SJCRH30 (cell line): Measurements from ENCODE around the gene IGFBP7. TPM values are rescaled to one million over a fixed set of nuclear protein-coding genes. Genes with fewer than 3 reads are reported as not detected.
"Not testable (repeated sequence)": the region's sequence is repeated elsewhere in the genome, so short reads cannot be mapped to it uniquely, and the experiment has no call there.

ENCODE experiments used
- DNase-seq, 2 experiments: peaks; one replicate each; pipeline ENCODE4 v3.0.0-alpha.2; 2015 to 2020
- H3K27ac ChIP-seq: fragments of 250-450 bp; sonication (Bioruptor Pico); 2 replicates; pipeline ENCODE4 v1.5.1; 2020; ENCODE audit warnings: mild to moderate bottlenecking, moderate library complexity
- H3K27me3 ChIP-seq: fragments of 250-450 bp; sonication (Bioruptor Pico); 2 replicates; pipeline ENCODE4 v1.5.1; 2020; ENCODE audit warnings: mild to moderate bottlenecking, moderate library complexity
- H3K36me3 ChIP-seq: fragments of 250-450 bp; sonication (Bioruptor Pico); 2 replicates; pipeline ENCODE4 v1.5.1; 2020; ENCODE audit warnings: mild to moderate bottlenecking, moderate library complexity
- H3K4me1 ChIP-seq: fragments of 250-450 bp; sonication (Bioruptor Pico); 2 replicates; pipeline ENCODE4 v1.5.1; 2020; ENCODE audit warnings: mild to moderate bottlenecking, moderate library complexity
- H3K4me3 ChIP-seq: fragments of 250-450 bp; sonication (Bioruptor Pico); 2 replicates; pipeline ENCODE4 v1.5.1; 2020; ENCODE audit warnings: mild to moderate bottlenecking, moderate library complexity
- H3K9me3 ChIP-seq: fragments of 250-450 bp; sonication (Bioruptor Pico); replicated peaks from 2 replicates; pipeline ENCODE4 v1.5.1; 2020; ENCODE audit warnings: mild to moderate bottlenecking, moderate library complexity
- total RNA-seq: library from RNA; depleted of rRNA; stranded (reverse); fragments of >200 nt; shearing (Covaris generic); gene quantifications from 2 replicates; pipeline ENCODE4 v1.2.3, GENCODE V29; 2014

Gene IGFBP7
- total RNA-seq, 1 experiment from 2014 or later: 1.8 TPM

GRCh38 chr4:57061395-57061794 is 48.8 kb downstream of the IGFBP7 start:
- Histone ChIP-seq H3K4me3 (no peak overlapping the region), H3K27ac (no peak overlapping the region), H3K36me3 (no peaks in the 10 kb centered on the region), H3K27me3 (no peaks in the 10 kb centered on the region; the same call in 1 of the 2 replicates), H3K9me3 (no peaks in the 10 kb centered on the region; the same call in none of the 2 replicates), H3K4me1 (no peaks in the 10 kb centered on the region)
- no peak for DNase-seq

GRCh38 chr4:57060717-57061067 is 49.5 kb downstream of the IGFBP7 start:
- not testable (repeated sequence) for DNase-seq, H3K27me3 ChIP-seq, H3K36me3 ChIP-seq, H3K4me1 ChIP-seq, H3K9me3 ChIP-seq, H3K4me3 ChIP-seq, H3K27ac ChIP-seq

- Histone ChIP-seq H3K36me3 (no peaks in the 10 kb centered on the region), H3K4me1 (no peaks in the 10 kb centered on the region), H3K4me3 (no peak overlapping the region), H3K27me3 (no peaks in the 10 kb centered on the region; the same call in 1 of the 2 replicates), H3K27ac (no peak overlapping the region), H3K9me3 (no peaks in the 10 kb centered on the region; the same call in none of the 2 replicates)
- no peak for DNase-seq
These were observed 50.1 kb downstream of the IGFBP7 start for GRCh38 chr4:57059890-57060716.

DNA sequence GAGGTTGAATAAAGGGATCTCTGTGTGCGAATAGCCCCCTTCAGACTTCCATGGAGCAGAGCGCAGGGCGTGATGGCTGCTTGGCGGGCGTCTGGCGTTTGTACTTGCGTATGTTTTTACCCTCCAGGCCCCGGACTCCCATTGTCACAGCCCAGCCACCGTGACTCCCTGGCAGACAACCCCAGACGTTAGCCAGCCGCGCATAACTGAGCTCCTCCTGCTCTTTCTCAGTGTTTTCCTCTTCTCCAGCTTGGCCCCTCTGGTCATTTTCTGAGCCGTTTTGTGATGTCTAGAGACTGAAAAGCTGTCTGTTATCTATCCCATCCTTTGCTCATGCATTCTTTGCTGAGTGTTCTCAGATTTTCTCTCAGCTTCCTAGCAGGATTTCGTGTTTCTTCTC is 54.3 kb downstream of the IGFBP7 start:
- H3K4me3 ChIP-seq: no peak overlapping the region
- no peak overlapping the region for H3K27ac ChIP-seq
- H3K36me3 ChIP-seq: no peaks in the 10 kb centered on the region
- H3K9me3 ChIP-seq: no peaks in the 10 kb centered on the region; the same call in none of the 2 replicates
- no peaks in the 10 kb centered on the region; the same call in 1 of the 2 replicates for H3K27me3 ChIP-seq
- no peak for DNase-seq
- no peaks in the 10 kb centered on the region for H3K4me1 ChIP-seq

DNA sequence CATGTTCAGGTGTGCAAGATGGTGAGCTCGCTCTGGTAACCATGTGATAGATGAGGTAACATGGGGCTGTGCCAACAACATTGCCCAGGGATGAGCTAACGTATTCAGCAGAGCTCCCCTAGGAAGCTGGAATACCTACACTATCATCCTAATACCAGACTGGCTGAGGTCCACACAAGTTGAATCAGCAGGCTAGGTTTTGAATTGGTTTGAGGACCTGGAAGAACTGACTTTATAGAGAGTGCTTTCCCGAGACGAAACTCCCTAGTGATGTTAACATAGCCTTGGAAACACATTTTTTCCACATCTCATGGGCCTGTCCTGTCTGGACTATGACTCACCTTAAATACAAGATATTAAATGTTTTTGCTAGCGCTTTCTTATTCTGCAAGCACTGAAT is 56.7 kb downstream of the IGFBP7 start:
- no peak for DNase-seq
- Histone ChIP-seq H3K9me3 (no peaks in the 10 kb centered on the region), H3K27me3 (no peaks in the 10 kb centered on the region; the same call in 1 of the 2 replicates), H3K4me3 (no peak overlapping the region), H3K4me1 (no peaks in the 10 kb centered on the region), H3K27ac (no peak overlapping the region), H3K36me3 (no peaks in the 10 kb centered on the region)

GRCh38 chr4:57051524-57051923 is 58.7 kb downstream of the IGFBP7 start:
- Histone ChIP-seq H3K27ac (no peak overlapping the region), H3K4me3 (no peak overlapping the region), H3K36me3 (no peaks in the 10 kb centered on the region), H3K4me1 (no peaks in the 10 kb centered on the region), H3K27me3 (no peaks in the 10 kb centered on the region), H3K9me3 (no peaks in the 10 kb centered on the region)
- DNase-seq: no peak

DNA sequence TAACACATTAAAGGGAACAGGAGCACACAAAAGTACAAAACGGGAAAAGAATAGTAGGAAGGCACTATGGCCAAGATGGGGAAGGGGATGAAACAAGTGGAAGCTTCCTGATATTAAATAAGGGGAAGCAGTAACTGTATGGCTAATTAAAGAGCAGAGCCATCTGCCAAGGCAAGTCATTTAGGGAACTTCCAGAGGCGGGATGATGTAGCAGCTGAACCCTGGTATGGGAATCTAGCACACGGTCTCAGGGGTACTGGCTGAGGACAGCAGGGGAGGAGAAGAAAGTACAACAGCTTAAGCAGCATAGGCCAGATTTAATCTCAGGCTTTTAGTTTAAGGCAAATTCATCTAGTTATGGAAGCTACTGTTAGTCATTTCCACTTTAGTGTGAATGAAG is 59.1 kb downstream of the IGFBP7 start:
- no peaks in the 10 kb centered on the region for H3K27me3 ChIP-seq
- H3K36me3 ChIP-seq: no peaks in the 10 kb centered on the region
- H3K4me3 ChIP-seq: no peak overlapping the region
- H3K9me3 ChIP-seq: no peaks in the 10 kb centered on the region
- DNase-seq: no peak
- H3K27ac ChIP-seq: no peak overlapping the region
- H3K4me1 ChIP-seq: no peaks in the 10 kb centered on the region

DNA sequence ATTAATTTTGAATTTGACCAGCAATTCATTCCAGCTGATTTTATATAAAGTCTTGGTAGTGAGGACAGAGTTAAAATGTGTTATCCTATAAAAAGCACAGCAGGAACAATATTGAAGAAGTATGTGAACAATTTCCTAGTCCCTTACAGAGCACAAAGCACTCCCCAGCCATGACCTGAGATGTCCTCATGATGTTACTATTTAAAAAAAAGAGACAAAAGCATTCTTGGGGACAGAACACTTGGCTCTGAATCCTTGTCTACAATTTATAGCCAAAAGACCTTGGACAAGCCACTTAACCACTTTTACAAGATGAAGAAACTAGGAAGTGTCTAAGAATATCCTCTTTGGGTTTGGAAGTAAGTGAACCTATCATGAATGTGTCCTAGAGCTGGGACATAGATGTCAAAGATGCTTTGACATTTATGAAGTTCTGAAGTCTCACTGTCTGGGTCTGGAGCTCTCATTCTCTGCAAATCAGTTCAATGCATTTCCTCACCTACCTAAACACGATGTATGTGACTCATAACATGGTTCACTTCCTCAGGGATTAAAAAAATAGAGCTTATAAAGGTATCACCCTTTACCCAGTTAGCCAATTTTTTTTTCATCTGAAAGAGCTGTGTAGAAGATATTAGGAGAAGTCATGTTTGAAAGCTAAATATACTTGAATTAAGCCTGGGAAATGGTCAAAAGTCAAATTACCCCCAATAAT is 61.4 kb downstream of the IGFBP7 start:
- DNase-seq: no peak
- Histone ChIP-seq H3K27ac (no peak overlapping the region), H3K9me3 (no peaks in the 10 kb centered on the region), H3K27me3 (no peaks in the 10 kb centered on the region), H3K4me1 (peaks cover 6% of the 10 kb centered on the region; the same call in 1 of the 2 replicates), H3K4me3 (no peak overlapping the region), H3K36me3 (no peaks in the 10 kb centered on the region)

- not testable (repeated sequence) for H3K27me3 ChIP-seq, H3K4me1 ChIP-seq, H3K4me3 ChIP-seq, DNase-seq, H3K9me3 ChIP-seq, H3K27ac ChIP-seq, H3K36me3 ChIP-seq
These were observed 63.1 kb downstream of the IGFBP7 start for GRCh38 chr4:57047046-57047445.

DNA sequence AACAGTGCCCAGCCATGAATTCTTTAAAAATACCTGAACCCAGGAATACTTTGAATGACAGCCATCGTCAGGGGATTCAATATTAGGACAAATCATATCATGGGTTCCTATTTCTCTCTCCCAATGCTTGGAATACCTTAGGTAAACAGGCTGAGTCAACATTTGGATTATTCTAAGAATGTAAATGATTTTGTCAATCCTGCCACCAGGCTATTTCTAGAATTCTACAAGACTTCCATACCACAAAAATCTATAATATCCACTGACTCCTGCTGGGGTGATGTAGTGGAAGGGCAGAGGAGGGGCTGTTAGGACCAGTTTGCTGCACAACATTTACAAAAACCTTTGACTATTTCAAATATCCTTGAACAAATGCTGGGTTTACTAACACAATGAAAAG is 65.2 kb downstream of the IGFBP7 start:
- no peaks in the 10 kb centered on the region for H3K36me3 ChIP-seq
- DNase-seq: no peak
- no peaks in the 10 kb centered on the region for H3K27me3 ChIP-seq
- no peaks in the 10 kb centered on the region for H3K9me3 ChIP-seq
- H3K4me1 ChIP-seq: peaks cover 6% of the 10 kb centered on the region; the same call in 1 of the 2 replicates
- H3K4me3 ChIP-seq: no peak overlapping the region
- no peak overlapping the region for H3K27ac ChIP-seq

GRCh38 chr4:57044279-57044678 is 65.9 kb downstream of the IGFBP7 start:
- Histone ChIP-seq H3K36me3 (no peaks in the 10 kb centered on the region), H3K4me1 (peaks cover 6% of the 10 kb centered on the region; the same call in 1 of the 2 replicates), H3K9me3 (no peaks in the 10 kb centered on the region), H3K27ac (no peak overlapping the region), H3K27me3 (no peaks in the 10 kb centered on the region), H3K4me3 (no peak overlapping the region)
- DNase-seq: no peak

GRCh38 chr4:57043347-57044251 is 66.6 kb downstream of the IGFBP7 start:
- Histone ChIP-seq H3K4me1 (peaks cover 6% of the 10 kb centered on the region; the same call in 1 of the 2 replicates), H3K36me3 (no peaks in the 10 kb centered on the region), H3K27me3 (no peaks in the 10 kb centered on the region), H3K9me3 (no peaks in the 10 kb centered on the region), H3K27ac (no peak overlapping the region), H3K4me3 (no peak overlapping the region)
- no peak for DNase-seq

- H3K27me3 ChIP-seq: no peaks in the 10 kb centered on the region
These were observed 67.4 kb downstream of the IGFBP7 start for GRCh38 chr4:57042711-57043169.

GRCh38 chr4:57041020-57041419 is 69.2 kb downstream of the IGFBP7 start:
- no peaks in the 10 kb centered on the region for H3K27me3 ChIP-seq
- H3K9me3 ChIP-seq: no peaks in the 10 kb centered on the region
- no peak for DNase-seq
- H3K4me1 ChIP-seq: peaks cover 6% of the 10 kb centered on the region; the same call in 1 of the 2 replicates
- no peak overlapping the region for H3K4me3 ChIP-seq
- no peak overlapping the region for H3K27ac ChIP-seq
- no peaks in the 10 kb centered on the region for H3K36me3 ChIP-seq

More at GRCh38 chr4:57042711-57043169, 67.4 kb downstream of the IGFBP7 start:
- Histone ChIP-seq H3K4me3 (no peak overlapping the region), H3K9me3 (no peaks in the 10 kb centered on the region), H3K27ac (no peak overlapping the region), H3K4me1 (peaks cover 6% of the 10 kb centered on the region; the same call in 1 of the 2 replicates), H3K36me3 (no peaks in the 10 kb centered on the region)
- no peak for DNase-seq
